IMR-90 (cell line): Measurements from ENCODE around the gene TRAPPC12. TPM values are rescaled to one million over a fixed set of nuclear protein-coding genes. Genes with fewer than 3 reads are reported as not detected.

Experiments
- ATAC-seq: fragments of 200-7000 bp; cut with Tn5 transposase; 2 replicates; pipeline ENCODE4 v1.9.1; 2020; ENCODE audit warnings: low read depth, mild to moderate bottlenecking, moderate library complexity
- BruUV-seq: library from RNA; stranded (reverse); fragments of 400-500 nt; replicated peaks from 2 replicates; lab custom pipeline; 2021; lab: Mats Ljungman, UMichigan
- CTCF ChIA-PET: fragments of 300-600 bp; formaldehyde crosslinking; extraction: SDS; loops from one replicate; lab custom pipeline; 2021; ENCODE audit warnings: antibody characterized with exemption; lab: Yijun Ruan, JAX
- POLR2A ChIA-PET: fragments of 300-600 bp; sonication (Branson Sonifier 250); formaldehyde crosslinking; loops from one replicate; lab custom pipeline; 2022; ENCODE audit warnings: antibody characterized with exemption; ENCODE audit not compliant: unreplicated experiment; lab: Charles Lee
- DNase-seq: peaks from one replicate; pipeline ENCODE4 v3.0.0; 2013
- H2AFZ ChIP-seq: replicated peaks from 2 replicates; pipeline ENCODE3; 2013; ENCODE audit warnings: low read length, mild to moderate bottlenecking; ENCODE audit not compliant: poor library complexity
- H2AK5ac ChIP-seq: 2 replicates; pipeline ENCODE4 v1.6.1; 2013; ENCODE audit warnings: low read depth, low read length, inconsistent platforms
- H2AK9ac ChIP-seq: replicated peaks from 2 replicates; pipeline ENCODE3; 2013; ENCODE audit warnings: mild to moderate bottlenecking, low read depth, low read length, moderate library complexity; ENCODE audit not compliant: poor library complexity
- H2BK120ac ChIP-seq: 2 replicates; pipeline ENCODE4 v1.6.1; 2013; ENCODE audit warnings: low read depth, low read length, inconsistent platforms
- H2BK15ac ChIP-seq: 3 replicates; pipeline ENCODE4 v1.6.1; 2013; ENCODE audit warnings: low read depth, low read length, inconsistent platforms
- H2BK20ac ChIP-seq: 2 replicates; pipeline ENCODE4 v1.6.1; 2013; ENCODE audit warnings: low read depth, mild to moderate bottlenecking, inconsistent platforms, low read length, moderate library complexity
- H2BK5ac ChIP-seq: 2 replicates; pipeline ENCODE4 v1.6.1; 2013; ENCODE audit warnings: mild to moderate bottlenecking, low read depth, low read length, inconsistent platforms; ENCODE audit not compliant: poor library complexity, severe bottlenecking
- H3K14ac ChIP-seq: replicated peaks from 2 replicates; pipeline ENCODE4 v1.6.1; 2013; ENCODE audit warnings: low read depth, low read length, inconsistent platforms
- H3K18ac ChIP-seq: 2 replicates; pipeline ENCODE4 v1.6.1; 2013; ENCODE audit warnings: low read depth, low read length, control low read depth
- H3K23ac ChIP-seq: 2 replicates; pipeline ENCODE4 v1.6.1; 2013; ENCODE audit warnings: low read depth, low read length, inconsistent platforms
- H3K27ac ChIP-seq: 2 replicates; pipeline ENCODE4 v1.5.1; 2013; ENCODE audit warnings: mild to moderate bottlenecking, control low read depth, low read length; ENCODE audit not compliant: insufficient read depth
- H3K27me3 ChIP-seq: 2 replicates; pipeline ENCODE4 v1.6.1; 2013; ENCODE audit warnings: low read length; ENCODE audit not compliant: control insufficient read depth, insufficient read depth
- H3K36me3 ChIP-seq: 2 replicates; pipeline ENCODE4 v1.6.1; 2013; ENCODE audit warnings: low read length, mixed read lengths; ENCODE audit not compliant: control insufficient read depth, insufficient read depth
- H3K4ac ChIP-seq: 2 replicates; pipeline ENCODE4 v1.6.1; 2013; ENCODE audit warnings: low read depth, low read length, inconsistent platforms
- H3K4me1 ChIP-seq: 2 replicates; pipeline ENCODE4 v1.6.1; 2013; ENCODE audit warnings: low read length, mixed read lengths; ENCODE audit not compliant: control insufficient read depth, insufficient read depth
- H3K4me2 ChIP-seq: 2 replicates; pipeline ENCODE4 v1.6.1; 2013; ENCODE audit warnings: low read depth, mild to moderate bottlenecking, control low read depth, low read length, moderate library complexity
- H3K4me3 ChIP-seq: 2 replicates; pipeline ENCODE4 v1.5.1; 2013; ENCODE audit warnings: low read depth, mild to moderate bottlenecking, control low read depth, low read length, moderate library complexity; ENCODE audit not compliant: insufficient read depth
- H3K56ac ChIP-seq: 2 replicates; pipeline ENCODE4 v1.6.1; 2013; ENCODE audit warnings: low read length, inconsistent platforms; ENCODE audit not compliant: insufficient read depth; ENCODE audit errors: extremely low read depth
- H3K79me1 ChIP-seq, 2 experiments: 2 replicates each; pipeline ENCODE4 v1.6.1; 2013; ENCODE audit warnings: low read length in 2 of 2, inconsistent platforms in 1 of 2, low read depth in 1 of 2
- H3K9ac ChIP-seq: 2 replicates; pipeline ENCODE4 v1.6.1; 2013; ENCODE audit warnings: low read depth, low read length, control low read depth
- H3K9me1 ChIP-seq: 2 replicates; pipeline ENCODE4 v1.6.1; 2013; ENCODE audit warnings: low read length, inconsistent platforms; ENCODE audit not compliant: insufficient read depth
- H3K9me3 ChIP-seq: 2 replicates; pipeline ENCODE4 v1.6.1; 2013; ENCODE audit warnings: low read length; ENCODE audit not compliant: control insufficient read depth, insufficient read depth
- H4K20me1 ChIP-seq: 2 replicates; pipeline ENCODE4 v1.6.1; 2013; ENCODE audit warnings: low read length, inconsistent platforms; ENCODE audit not compliant: insufficient read depth
- H4K5ac ChIP-seq: 2 replicates; pipeline ENCODE4 v1.6.1; 2013; ENCODE audit warnings: mild to moderate bottlenecking, low read depth, low read length, control low read depth
- H4K8ac ChIP-seq, 2 experiments: 2 replicates each; pipeline ENCODE4 v1.6.1; 2013; ENCODE audit warnings: low read depth in 2 of 2, low read length in 2 of 2, control low read depth in 1 of 2, inconsistent platforms in 1 of 2
- H4K91ac ChIP-seq: 2 replicates; pipeline ENCODE4 v1.6.1; 2013; ENCODE audit warnings: low read depth, low read length, inconsistent platforms; ENCODE audit not compliant: insufficient read depth
- BHLHE40 ChIP-seq: fragments of 150-350 bp; IDR thresholded peaks from 2 replicates; pipeline ENCODE4 v1.6.1; 2016; ENCODE audit warnings: mild to moderate bottlenecking, low read depth, low read length
- CEBPB ChIP-seq: IDR thresholded peaks from 2 replicates; pipeline ENCODE4 v1.6.1; 2012; ENCODE audit warnings: low read depth, low read length, improper control_type of control experiment
- CHD1 ChIP-seq: IDR thresholded peaks from 2 replicates; pipeline ENCODE4 v1.6.1; 2012; ENCODE audit warnings: low read depth, low read length, improper control_type of control experiment
- CTCF ChIP-seq: conservative IDR thresholded peaks from 2 replicates; pipeline ENCODE4 v1.5.1; 2012; ENCODE audit warnings: mild to moderate bottlenecking, low read depth, low read length, improper control_type of control experiment
- ELK1 ChIP-seq: fragments of 150-350 bp; IDR thresholded peaks from 2 replicates; pipeline ENCODE4 v1.6.1; 2016; ENCODE audit warnings: low read depth, mild to moderate bottlenecking, low read length, moderate library complexity, borderline replicate concordance
- FOS ChIP-seq: fragments of 150-350 bp; IDR thresholded peaks from 2 replicates; pipeline ENCODE4 v1.6.1; 2016; ENCODE audit warnings: low read depth, low read length
- MAFK ChIP-seq: IDR thresholded peaks from 2 replicates; pipeline ENCODE4 v1.6.1; 2012; ENCODE audit warnings: low read depth, low read length, improper control_type of control experiment
- MAZ ChIP-seq: IDR thresholded peaks from 2 replicates; pipeline ENCODE4 v1.6.1; 2012; ENCODE audit warnings: low read depth, mild to moderate bottlenecking, low read length, improper control_type of control experiment, moderate library complexity, borderline replicate concordance
- MXI1 ChIP-seq: IDR thresholded peaks from 2 replicates; pipeline ENCODE4 v1.6.1; 2012; ENCODE audit warnings: low read depth, mild to moderate bottlenecking, low read length, moderate library complexity, borderline replicate concordance
- NFE2L2 ChIP-seq: fragments of 150-350 bp; IDR thresholded peaks from 2 replicates; pipeline ENCODE4 v1.6.1; 2016; ENCODE audit warnings: low read depth, mild to moderate bottlenecking, low read length
- POLR2A ChIP-seq: IDR thresholded peaks from 2 replicates; pipeline ENCODE4 v1.6.1; 2012; ENCODE audit warnings: mild to moderate bottlenecking, low read depth, low read length
- RAD21 ChIP-seq: IDR thresholded peaks from 2 replicates; pipeline ENCODE4 v1.6.1; 2012; ENCODE audit warnings: low read length, improper control_type of control experiment
- RCOR1 ChIP-seq: IDR thresholded peaks from 2 replicates; pipeline ENCODE4 v1.6.1; 2012; ENCODE audit warnings: mild to moderate bottlenecking, low read length, improper control_type of control experiment; ENCODE audit not compliant: insufficient replicate concordance
- RFX5 ChIP-seq: IDR thresholded peaks from 2 replicates; pipeline ENCODE4 v1.8.0; 2012; ENCODE audit warnings: low read depth, mild to moderate bottlenecking, low read length, moderate library complexity
- SMC3 ChIP-seq: fragments of 150-350 bp; IDR thresholded peaks from 2 replicates; pipeline ENCODE4 v1.6.1; 2016; ENCODE audit warnings: low read depth, mild to moderate bottlenecking, antibody characterized with exemption, low read length, moderate library complexity
- USF2 ChIP-seq: fragments of 150-350 bp; IDR thresholded peaks from 2 replicates; pipeline ENCODE4 v1.6.1; 2017; ENCODE audit warnings: mild to moderate bottlenecking, antibody characterized with exemption, low read length, low read depth
- WGBS, 2 experiments: methylation state at CpG; one replicate each; pipeline versions ENCODE4 v1.1.5 to v1.1.7; 2013; ENCODE audit warnings: missing lambda C conversion rate in 2 of 2; ENCODE audit not compliant: insufficient read length in 1 of 2; ENCODE audit errors: extremely low coverage in 2 of 2; 5-methylcytosine and 5-hydroxymethylcytosine counted together
- dilution Hi-C: fragments of 300-500 bp; cut with HindIII; formaldehyde crosslinking; loops from one replicate; pipeline ENCODE4 v1.14.3; 2018; ENCODE audit warnings: low sequenced_read_pairs; ENCODE audit not compliant: unreplicated experiment
- in situ Hi-C: fragments of 300-500 bp; cut with MboI; formaldehyde crosslinking; loops from 3 replicates; pipeline ENCODE4 v1.14.3; 2019; ENCODE audit warnings: low sequenced_read_pairs, inconsistent platforms, mixed read lengths
- intact Hi-C: fragments of 100-400 bp; cut with micrococcal nuclease; formaldehyde crosslinking; loops from 2 replicates; pipeline ENCODE4 v1.10.0; 2022
- polyA plus RNA-seq, 3 experiments: library from polyadenylated mRNA; depleted of rRNA; stranded (reverse); fragments of >200 nt; gene quantifications; 2 replicates each; pipeline ENCODE4 v1.2.3, GENCODE V29; 2012; ENCODE audit warnings: low replicate concordance in 1 of 3
- total RNA-seq: library from RNA; depleted of rRNA; stranded (reverse); fragments of >200 nt; gene quantifications from 2 replicates; pipeline ENCODE4 v1.2.3, GENCODE V29; 2012

Gene TRAPPC12
- total and polyA plus RNA-seq, 2 of the 4 experiments (the other 2 are of a cell fraction) = 25.8 to 69.9 TPM

GRCh38 chr2:3522961-3523421 is 143.5 kb downstream of the TRAPPC12 start:
- H3K27ac ChIP-seq = peak overlapping the region; percentile 88

More at GRCh38 chr2:3522961-3523421, 143.5 kb downstream of the TRAPPC12 start:
- Histone ChIP-seq H3K4me1 (peaks cover 15% of the 10 kb centered on the region), H3K9ac (no peak overlapping the region), H2AK9ac (no peak overlapping the region), H3K4me3 (no peak overlapping the region), H3K56ac (no peak overlapping the region), H2AFZ (peak overlapping the region; percentile 77), H4K5ac (no peak overlapping the region; the same call in 1 of the 2 replicates), H3K79me1 (peaks cover 16 to 23% of the 10 kb centered on the region in 2 experiments), H2BK15ac (peak overlapping the region; percentile 63; the same call in 1 of the 3 replicates), H4K8ac (peak overlapping the region; percentile 66 to 91; a peak in 3 of 4 replicates), H3K9me3 (no peaks in the 10 kb centered on the region), H3K23ac (peak overlapping the region; percentile 57; the same call in 1 of the 2 replicates), H4K20me1 (no peaks in the 10 kb centered on the region), H2AK5ac (peak overlapping the region; percentile 20; the same call in 1 of the 2 replicates), H2BK120ac (peak overlapping the region; percentile 77), H3K9me1 (peaks cover 23% of the 10 kb centered on the region), H2BK5ac (peak overlapping the region; percentile 37), H3K27me3 (no peaks in the 10 kb centered on the region), H3K4ac (peak overlapping the region; percentile 29), H2BK20ac (peak overlapping the region; percentile 11), H3K4me2 (peak overlapping the region; percentile 85), H3K14ac (peak overlapping the region; percentile 29; the same call in 1 of the 2 replicates), H4K91ac (peak overlapping the region; percentile 35; the same call in 1 of the 2 replicates), H3K18ac (no peak overlapping the region), H3K36me3 (no peaks in the 10 kb centered on the region)
- intact Hi-C loops (loop anchor here (1.0 to 2.0 kb wide), 2 partner anchors 24 to 128 kb away; no protein-coding TSS in a partner anchor), in situ Hi-C loops (no loop called here), dilution Hi-C loops (no loop called here)
- POLR2A ChIA-PET = interaction anchor here (0.6 kb wide), 1 partner anchor 27 kb away, joined by 7 read pairs; no protein-coding TSS in a partner anchor
- TF ChIP-seq MAZ = no peak
- TF ChIP-seq POLR2A = no peak
- no peak for TF ChIP-seq RFX5
- no peak for TF ChIP-seq CHD1
- no peak for TF ChIP-seq RCOR1
- TF ChIP-seq CEBPB = no peak
- no peak for TF ChIP-seq CTCF
- no peak for TF ChIP-seq RAD21
- TF ChIP-seq FOS = no peak
- TF ChIP-seq USF2 = no peak
- TF ChIP-seq ELK1 = no peak
- TF ChIP-seq SMC3 = no peak
- TF ChIP-seq MXI1 = no peak
- no peak for TF ChIP-seq BHLHE40
- no peak for TF ChIP-seq NFE2L2
- TF ChIP-seq MAFK = no peak
- 0 out of 2 replicates have a peak, but pooled peaks have one; percentile 2 for ATAC-seq
- peak; percentile 61 for DNase-seq
- no CpG with 5 or more reads among the region's 13 CpGs for WGBS, 2 experiments
- CTCF ChIA-PET = no interaction called here
- no TSS peak for BruUV-seq
